Measurements from ENCODE around the gene FLAD1. TPM values are rescaled to one million over a fixed set of nuclear protein-coding genes. Genes with fewer than 3 reads are reported as not detected.

Gene FLAD1
- total RNA-seq, 1 donor from 2014 or later = 30.1 TPM

DNA sequence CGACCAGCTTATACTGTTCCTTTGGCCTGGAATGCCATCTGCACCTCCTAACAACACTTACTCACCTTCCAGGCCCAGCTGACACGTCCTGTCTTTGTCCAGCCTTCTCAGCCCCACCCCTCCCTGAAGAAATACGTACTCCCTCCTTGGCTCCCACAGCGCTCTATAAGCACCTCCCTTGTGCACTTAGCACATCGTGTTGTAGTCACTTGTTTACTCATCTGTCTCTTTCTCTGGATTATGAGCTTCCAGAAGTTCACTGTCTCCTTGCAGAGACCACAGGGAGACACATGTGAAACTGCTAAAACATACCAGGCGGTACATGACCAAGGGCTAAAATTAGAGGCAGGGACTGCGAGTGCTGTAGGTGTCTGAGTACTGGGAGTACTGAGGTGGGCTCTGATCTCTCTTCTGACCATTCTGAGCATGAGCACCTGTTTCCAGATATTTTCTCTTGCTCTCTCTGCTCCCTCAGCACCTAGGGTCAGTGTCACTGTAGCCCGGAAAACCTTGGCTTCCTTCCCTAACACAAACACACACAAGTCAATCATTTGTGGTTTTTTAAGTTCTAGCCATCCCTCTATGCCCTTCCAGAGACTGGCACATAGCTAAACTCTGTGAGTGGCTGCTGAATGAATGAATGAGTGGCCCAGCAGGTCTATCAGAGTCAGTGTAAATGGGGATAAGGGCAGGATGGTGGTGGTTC is 55.6 kb downstream of the FLAD1 start:
- intact Hi-C loops (cut with micrococcal nuclease) = no loop called here

GRCh38 chr1:155039308-155039669 is 56.1 kb downstream of the FLAD1 start:
- H3K36me3 ChIP-seq = no peaks in the 10 kb centered on the region
- H3K9me3 ChIP-seq (replicated peaks) = no peaks in the 10 kb centered on the region
- intact Hi-C loops (cut with micrococcal nuclease) = no loop called here
- H3K4me1 ChIP-seq = peaks cover 12% of the 10 kb centered on the region
- no peak for TF ChIP-seq CTCF (IDR thresholded peaks at IDR 0.05; ENCODE audit: borderline replicate concordance)
- H3K27me3 ChIP-seq (ENCODE audit: low read depth) = no peaks in the 10 kb centered on the region
- DNase-seq = no peak
- H3K4me3 ChIP-seq = no peak overlapping the region
- H3K27ac ChIP-seq (replicated peaks) = no peak overlapping the region

More for the DNA sequence above, 55.6 kb downstream of the FLAD1 start:
- Histone ChIP-seq H3K27me3 (ENCODE audit: low read depth) (no peaks in the 10 kb centered on the region), H3K36me3 (no peaks in the 10 kb centered on the region), H3K27ac (replicated peaks) (no peak overlapping the region), H3K9me3 (replicated peaks) (no peaks in the 10 kb centered on the region), H3K4me1 (peaks cover 12% of the 10 kb centered on the region), H3K4me3 (no peak overlapping the region)
- DNase-seq = no peak
- TF ChIP-seq CTCF (IDR thresholded peaks at IDR 0.05; ENCODE audit: borderline replicate concordance) = no peak

DNA sequence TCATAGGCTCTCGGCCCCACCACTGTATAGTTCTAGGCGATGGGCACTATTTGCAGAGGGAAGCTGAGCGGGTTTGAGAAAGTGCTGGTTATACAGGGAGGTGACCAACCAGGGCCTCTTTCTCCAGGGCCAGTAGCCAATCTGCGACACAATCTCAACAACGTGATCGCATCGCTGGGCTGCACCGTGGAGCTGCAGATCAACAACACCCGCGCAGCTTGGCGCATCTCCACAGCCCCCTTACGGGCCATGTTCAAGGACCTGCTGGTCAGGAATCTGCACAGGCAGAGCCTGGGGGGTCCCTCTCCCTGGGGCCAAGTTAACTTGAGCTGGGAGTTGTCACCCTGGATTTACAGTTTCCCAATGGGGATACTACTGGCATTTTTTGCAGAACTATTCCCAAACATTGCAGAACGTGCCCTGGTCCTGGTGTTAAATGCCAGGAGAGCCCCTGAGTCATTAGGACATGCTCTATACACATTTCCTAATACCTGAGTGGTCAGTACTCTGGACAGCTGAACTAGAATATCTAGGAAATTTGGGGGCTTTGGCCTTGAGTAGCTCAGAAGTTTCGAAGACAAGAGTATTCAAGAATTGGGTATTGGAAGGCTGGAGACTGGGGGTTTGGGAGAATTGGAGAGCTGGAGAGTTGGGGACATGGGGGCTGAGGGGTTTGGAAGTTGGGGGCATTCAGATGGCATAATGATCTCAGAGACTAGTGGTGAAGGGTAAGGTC is 57.4 kb downstream of the FLAD1 start:
- intact Hi-C loops (cut with micrococcal nuclease) = no loop called here
- Histone ChIP-seq H3K4me3 (no peak overlapping the region), H3K36me3 (no peaks in the 10 kb centered on the region), H3K9me3 (replicated peaks) (no peaks in the 10 kb centered on the region), H3K27me3 (ENCODE audit: low read depth) (no peaks in the 10 kb centered on the region), H3K4me1 (peaks cover 22% of the 10 kb centered on the region), H3K27ac (replicated peaks) (no peak overlapping the region)
- TF ChIP-seq CTCF (IDR thresholded peaks at IDR 0.05; ENCODE audit: borderline replicate concordance) = no peak
- no peak for DNase-seq

Small RNA genes within 50 kb of the gene (microRNA-seq; reads per million reads assigned to microRNA genes)
- not detected for gene MIR4258

Other genes with a start within 250 kb of the FLAD1 start
- gene KCNN3, start 113.1 kb upstream of the FLAD1 start, total RNA-seq = 4.8 TPM
- 46.5 TPM for gene PMVK, start 46.6 kb upstream of the FLAD1 start, total RNA-seq
- 52.3 TPM for gene PBXIP1, start 27.2 kb upstream of the FLAD1 start, total RNA-seq
- 12.9 TPM for gene PYGO2, start 21.6 kb upstream of the FLAD1 start, total RNA-seq
- gene SHC1, start 12.6 kb upstream of the FLAD1 start, total RNA-seq = 43.0 TPM
- gene CKS1B, start 8.7 kb upstream of the FLAD1 start, total RNA-seq = 17.8 TPM
- gene LENEP, start 10.2 kb downstream of the FLAD1 start, total RNA-seq = not detected
- 42.8 TPM for gene ZBTB7B, start 19.5 kb downstream of the FLAD1 start, total RNA-seq
- not detected for gene DCST2, start 50.4 kb downstream of the FLAD1 start, total RNA-seq
- not detected for gene DCST1, start 50.5 kb downstream of the FLAD1 start, total RNA-seq
- 82.1 TPM for gene ADAM15, start 68.0 kb downstream of the FLAD1 start, total RNA-seq
- gene EFNA4, start 80.4 kb downstream of the FLAD1 start, total RNA-seq = 1.7 TPM
- gene EFNA3, start 95.5 kb downstream of the FLAD1 start, total RNA-seq = 0.71 TPM
- gene EFNA1, start 144.5 kb downstream of the FLAD1 start, total RNA-seq = 42.9 TPM
- gene SLC50A1, start 152.5 kb downstream of the FLAD1 start, total RNA-seq = 8.2 TPM
- gene DPM3, start 157.2 kb downstream of the FLAD1 start, total RNA-seq = 54.5 TPM
- 113 TPM for gene KRTCAP2, start 190.0 kb downstream of the FLAD1 start, total RNA-seq
- 0.11 TPM for gene TRIM46, start 190.5 kb downstream of the FLAD1 start, total RNA-seq
- 7.2 TPM for gene THBS3, start 224.6 kb downstream of the FLAD1 start, total RNA-seq
- 18.0 TPM for gene MTX1, start 225.4 kb downstream of the FLAD1 start, total RNA-seq